Right lobe of liver (tissue), 4 donors: ENCODE measurements around the gene PNKP.

Experiments used
- CTCF ChIP-seq, 4 donors: fragments of 200-600 bp in 3 of 4; fragments of 450-650 bp in 1 of 4; IDR thresholded peaks; one replicate each; pipeline versions ENCODE4 v1.5.1 to v1.8.0; 2016 to 2022; ENCODE audit warnings: antibody characterized with exemption in 4 of 4, mild to moderate bottlenecking in 2 of 4
- POLR2A ChIP-seq: fragments of 450-650 bp; IDR thresholded peaks from one replicate; pipeline ENCODE4 v1.6.1; 2017; ENCODE audit warnings: antibody characterized with exemption, mild to moderate bottlenecking
- donor health status: DM: no; HTN: no; CAD: no.
- donor health status: DM: no; HTN: no; CAD: no.
- donor health status: DM: no; HTN: yes; CAD: no.

GRCh38 chr19:49850221-49850486, 17.2 kb downstream of the PNKP start:
- TF ChIP-seq CTCF (IDR thresholded peaks at IDR 0.05), result no peak
- TF ChIP-seq POLR2A, result no peak
